ENCODE measurements around the gene SLC29A1.
"Not testable (repeated sequence)": the region's sequence is repeated elsewhere in the genome, so short reads cannot be mapped to it uniquely, and the experiment has no call there.

Gene SLC29A1

DNA sequence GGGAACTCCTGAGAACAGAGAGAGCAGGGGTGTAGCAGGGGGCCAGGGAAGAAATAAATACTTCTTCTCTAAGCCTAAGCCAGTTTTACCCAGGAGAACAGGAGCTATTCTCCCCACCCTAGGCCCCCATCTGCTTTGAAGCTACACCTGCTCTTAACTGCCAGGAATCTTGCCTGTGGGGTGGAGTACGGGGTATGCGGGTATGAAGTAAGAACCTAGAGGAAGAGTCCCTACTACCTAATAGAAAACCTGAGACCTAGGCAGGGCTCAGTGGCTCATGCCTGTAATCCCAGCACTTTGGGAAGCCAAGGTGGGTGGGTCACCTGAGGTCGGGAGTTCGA, 1.5 kb downstream of the SLC29A1 start:
- H3K9me3 ChIP-seq (ENCODE audit: control insufficient read depth in 1 of 2, low read length in 2 of 2) = no peaks in the 10 kb centered on the region
- H3K36me3 ChIP-seq (ENCODE audit: control insufficient read depth in 1 of 2, insufficient read depth in 2 of 2, low read length in 2 of 2) = peaks cover 2 to 7% of the 10 kb centered on the region in 2 donors
- H3K27me3 ChIP-seq (ENCODE audit: low read depth, low read length) = no peaks in the 10 kb centered on the region
- peaks cover 27 to 89% of the 10 kb centered on the region in 2 donors for H3K4me1 ChIP-seq (ENCODE audit: control insufficient read depth in 1 of 2, insufficient read depth in 2 of 2, low read length in 2 of 2)
- no peak overlapping the region for H3K27ac ChIP-seq (ENCODE audit: low read length)
- H3K4me3 ChIP-seq (ENCODE audit: low read depth in 1 of 2, low read length in 2 of 2) = peak overlapping the region; percentile 62 to 76

DNA sequence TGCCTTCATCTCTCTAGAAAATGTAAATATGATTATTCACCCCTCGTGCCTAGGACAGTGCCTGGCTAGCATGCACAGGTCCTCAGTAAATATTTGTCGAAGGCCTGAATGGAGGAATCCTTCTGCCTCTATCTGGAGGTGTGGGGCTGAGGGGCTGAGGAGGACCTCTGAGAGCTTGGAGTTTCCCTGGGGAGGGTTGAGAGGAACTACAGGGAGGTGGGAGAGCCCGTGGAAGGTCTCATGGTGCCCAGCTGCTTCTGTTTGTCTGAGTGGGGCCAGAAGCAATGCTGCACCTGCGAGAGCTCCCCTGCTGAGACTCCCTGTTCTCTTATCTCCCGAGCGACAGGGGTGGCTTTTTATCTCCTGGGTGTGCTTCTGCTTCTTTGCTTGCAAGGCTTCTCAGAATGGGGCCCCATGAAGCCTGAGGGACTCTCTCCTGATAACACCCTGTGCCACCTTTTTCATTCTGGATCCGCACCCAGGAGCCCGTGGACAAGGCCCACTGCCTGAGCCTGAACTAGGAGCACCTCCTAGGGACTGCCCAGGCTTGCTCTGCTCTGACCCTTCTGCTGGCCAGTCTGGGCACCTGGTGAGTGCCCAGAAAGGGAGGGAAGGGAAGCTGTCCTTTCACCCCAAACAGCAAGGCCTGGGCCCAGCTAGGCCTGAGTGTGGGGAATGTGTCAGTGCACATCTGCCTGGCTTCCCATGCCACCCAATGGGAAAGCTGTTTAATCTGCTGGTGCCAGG, 2.4 kb downstream of the SLC29A1 start:
- Histone ChIP-seq H3K36me3 (ENCODE audit: control insufficient read depth in 1 of 2, insufficient read depth in 2 of 2, low read length in 2 of 2) (peaks cover 3 to 15% of the 10 kb centered on the region in 2 donors), H3K4me1 (ENCODE audit: control insufficient read depth in 1 of 2, insufficient read depth in 2 of 2, low read length in 2 of 2) (peaks cover 26 to 91% of the 10 kb centered on the region in 2 donors), H3K27me3 (ENCODE audit: low read depth, low read length) (no peaks in the 10 kb centered on the region), H3K4me3 (ENCODE audit: low read depth in 1 of 2, low read length in 2 of 2) (peak overlapping the region in 1 of 2 donors; percentile 32), H3K9me3 (ENCODE audit: control insufficient read depth in 1 of 2, low read length in 2 of 2) (no peaks in the 10 kb centered on the region), H3K27ac (ENCODE audit: low read length) (no peak overlapping the region)

DNA sequence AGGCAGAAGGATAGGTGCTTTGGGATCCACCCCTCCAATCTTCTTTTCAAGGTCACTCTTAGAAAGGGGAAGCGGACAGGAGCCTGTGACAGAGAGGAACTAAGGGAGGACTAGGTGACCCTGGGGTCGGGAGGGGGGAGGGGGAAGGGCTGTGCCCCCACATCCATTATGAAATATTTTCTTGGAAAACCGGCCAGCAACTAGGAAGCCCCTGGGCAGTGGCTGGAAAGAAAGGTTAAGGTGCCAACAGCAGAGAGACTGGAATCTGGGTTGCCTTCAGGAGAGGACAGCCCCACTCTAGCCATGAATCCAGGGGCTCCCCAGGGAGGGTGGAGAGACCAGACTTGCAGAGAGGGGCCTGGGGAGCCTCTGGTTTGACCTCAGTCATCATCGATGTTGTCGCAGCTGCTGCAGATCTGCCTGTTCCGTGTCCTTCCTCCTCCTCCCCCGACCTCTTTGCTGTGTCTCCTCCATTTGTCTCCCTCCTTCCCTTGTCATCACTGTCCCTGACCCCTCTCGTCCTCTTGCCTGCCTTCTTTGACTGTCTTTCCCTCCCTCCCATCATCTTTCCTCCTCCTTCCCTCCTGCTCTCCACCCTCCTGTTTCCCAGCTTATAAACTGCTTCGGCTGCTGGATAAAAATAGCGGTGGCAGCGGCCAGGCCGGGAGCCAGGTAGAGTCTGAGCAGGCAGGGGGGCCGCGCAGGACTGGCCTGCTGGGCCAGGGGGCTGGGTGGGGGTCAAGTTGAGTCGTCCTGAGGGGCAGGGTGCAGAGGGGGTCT, 3.2 kb downstream of the SLC29A1 start:
- Histone ChIP-seq H3K4me3 (ENCODE audit: low read depth in 1 of 2, low read length in 2 of 2) (peak overlapping the region in 1 of 2 donors; percentile 32), H3K27me3 (ENCODE audit: low read depth, low read length) (no peaks in the 10 kb centered on the region), H3K9me3 (ENCODE audit: control insufficient read depth in 1 of 2, low read length in 2 of 2) (no peaks in the 10 kb centered on the region), H3K4me1 (ENCODE audit: control insufficient read depth in 1 of 2, insufficient read depth in 2 of 2, low read length in 2 of 2) (peaks cover 23 to 91% of the 10 kb centered on the region in 2 donors), H3K36me3 (ENCODE audit: control insufficient read depth in 1 of 2, insufficient read depth in 2 of 2, low read length in 2 of 2) (peaks cover 3 to 16% of the 10 kb centered on the region in 2 donors), H3K27ac (ENCODE audit: low read length) (peak overlapping the region; percentile 40)

DNA sequence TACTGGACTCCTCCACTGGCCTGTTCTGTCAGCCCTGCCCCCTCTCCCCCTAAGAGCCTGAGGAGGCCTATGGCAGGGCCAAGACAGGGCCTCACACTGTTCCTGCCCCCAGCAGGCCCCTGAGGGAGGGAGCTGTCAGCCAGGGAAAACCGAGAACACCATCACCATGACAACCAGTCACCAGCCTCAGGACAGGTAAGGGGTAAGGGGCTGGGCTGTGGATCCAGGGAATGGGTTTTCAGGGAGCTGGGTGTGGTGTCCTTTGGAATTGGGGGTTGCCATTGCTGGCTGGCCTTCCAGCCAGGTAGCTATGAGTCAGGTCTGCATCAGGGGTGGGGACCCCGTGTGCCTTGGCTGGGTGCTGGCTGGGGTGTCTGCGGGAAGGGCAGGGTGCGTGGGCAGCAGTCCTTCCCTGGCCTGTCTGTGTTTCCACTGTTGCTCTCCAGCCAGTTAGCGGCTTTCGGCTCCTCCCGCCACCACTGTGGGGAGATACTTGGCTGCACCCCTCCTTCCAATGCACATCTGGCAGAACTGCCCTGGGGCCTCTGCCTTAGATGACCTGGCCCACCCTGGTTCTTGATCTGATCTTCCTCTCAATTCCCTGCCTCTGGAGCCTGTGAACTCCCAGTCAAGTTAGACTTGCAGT, 3.9 kb downstream of the SLC29A1 start:
- H3K4me3 ChIP-seq (ENCODE audit: low read depth in 1 of 2, low read length in 2 of 2) = peak overlapping the region in 1 of 2 donors; percentile 32
- peaks cover 6 to 16% of the 10 kb centered on the region in 2 donors for H3K36me3 ChIP-seq (ENCODE audit: control insufficient read depth in 1 of 2, insufficient read depth in 2 of 2, low read length in 2 of 2)
- H3K27ac ChIP-seq (ENCODE audit: low read length) = peak overlapping the region; percentile 4
- H3K4me1 ChIP-seq (ENCODE audit: control insufficient read depth in 1 of 2, insufficient read depth in 2 of 2, low read length in 2 of 2) = peaks cover 19 to 91% of the 10 kb centered on the region in 2 donors
- H3K9me3 ChIP-seq (ENCODE audit: control insufficient read depth in 1 of 2, low read length in 2 of 2) = no peaks in the 10 kb centered on the region
- H3K27me3 ChIP-seq (ENCODE audit: low read depth, low read length) = no peaks in the 10 kb centered on the region

DNA sequence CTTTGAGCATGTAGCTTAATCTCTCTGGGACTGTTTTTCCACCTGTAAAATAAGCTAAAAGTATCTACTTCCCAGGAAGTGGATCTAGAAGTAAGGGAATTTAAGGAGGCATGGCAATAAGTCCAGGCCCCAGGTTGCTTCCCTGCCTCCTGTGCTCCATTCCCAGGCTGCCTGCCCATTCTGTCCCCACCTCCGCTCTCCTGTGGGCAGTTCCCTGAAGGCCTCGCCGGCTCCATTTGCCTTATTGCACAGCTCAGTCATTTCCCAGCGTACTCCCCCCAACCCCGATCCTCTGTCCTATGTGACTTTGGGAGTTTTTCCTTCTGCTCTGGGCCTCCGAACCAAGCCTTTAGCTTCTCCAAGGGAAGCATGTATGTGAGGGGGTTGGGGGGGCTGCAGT, 4.6 kb downstream of the SLC29A1 start:
- Histone ChIP-seq H3K27ac (ENCODE audit: low read length) (peak overlapping the region; percentile 4), H3K4me3 (ENCODE audit: low read depth in 1 of 2, low read length in 2 of 2) (peak overlapping the region in 1 of 2 donors; percentile 32), H3K4me1 (ENCODE audit: control insufficient read depth in 1 of 2, insufficient read depth in 2 of 2, low read length in 2 of 2) (peaks cover 12 to 90% of the 10 kb centered on the region in 2 donors), H3K36me3 (ENCODE audit: control insufficient read depth in 1 of 2, insufficient read depth in 2 of 2, low read length in 2 of 2) (peaks cover 7 to 21% of the 10 kb centered on the region in 2 donors), H3K9me3 (ENCODE audit: control insufficient read depth in 1 of 2, low read length in 2 of 2) (no peaks in the 10 kb centered on the region), H3K27me3 (ENCODE audit: low read depth, low read length) (no peaks in the 10 kb centered on the region)

DNA sequence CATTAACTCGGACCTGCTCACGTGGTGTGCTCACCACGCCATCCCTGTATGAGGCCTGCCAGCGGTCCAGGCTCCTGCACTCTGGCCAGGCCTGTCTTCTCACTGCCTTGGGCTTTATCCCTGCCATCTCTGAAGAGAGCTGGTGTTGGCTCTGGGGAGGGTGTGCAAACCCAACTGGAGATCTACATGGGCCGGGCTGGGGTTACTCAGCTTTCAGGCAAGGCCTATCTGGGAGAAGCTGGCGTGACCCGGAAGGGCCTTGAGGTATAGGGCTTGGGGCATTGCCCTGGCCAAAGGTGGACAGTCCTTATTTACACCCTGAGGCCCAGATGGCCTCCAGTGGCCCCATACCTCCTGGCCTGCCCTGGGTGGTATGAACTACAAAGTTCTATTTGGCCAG, 5.0 kb downstream of the SLC29A1 start:
- Histone ChIP-seq H3K4me1 (ENCODE audit: control insufficient read depth in 1 of 2, insufficient read depth in 2 of 2, low read length in 2 of 2) (peaks cover 14 to 94% of the 10 kb centered on the region in 2 donors), H3K4me3 (ENCODE audit: low read depth in 1 of 2, low read length in 2 of 2) (peak overlapping the region in 1 of 2 donors; percentile 32), H3K36me3 (ENCODE audit: control insufficient read depth in 1 of 2, insufficient read depth in 2 of 2, low read length in 2 of 2) (peaks cover 7 to 21% of the 10 kb centered on the region in 2 donors), H3K27ac (ENCODE audit: low read length) (peak overlapping the region; percentile 31), H3K9me3 (ENCODE audit: control insufficient read depth in 1 of 2, low read length in 2 of 2) (no peaks in the 10 kb centered on the region), H3K27me3 (ENCODE audit: low read depth, low read length) (no peaks in the 10 kb centered on the region)

DNA sequence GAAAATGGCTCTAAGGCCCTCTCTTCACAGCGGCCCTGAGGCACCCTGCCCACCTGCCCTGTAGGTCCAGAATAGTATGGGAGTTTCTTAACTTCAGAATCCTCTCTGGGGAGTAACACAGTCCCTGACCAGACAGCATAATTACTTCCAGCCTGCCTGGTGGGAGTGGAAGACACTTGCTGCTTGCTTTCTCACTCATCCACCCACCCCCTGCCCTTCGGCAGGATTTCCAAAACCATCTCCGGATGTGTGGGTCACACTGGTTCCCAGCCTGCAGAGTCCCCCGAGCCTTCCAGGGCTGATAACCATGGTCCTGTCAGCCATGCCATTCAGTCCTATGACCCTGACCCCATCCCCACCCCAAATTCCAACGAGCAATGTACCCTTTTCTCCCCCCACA, 5.4 kb downstream of the SLC29A1 start:
- Histone ChIP-seq H3K9me3 (ENCODE audit: control insufficient read depth in 1 of 2, low read length in 2 of 2) (no peaks in the 10 kb centered on the region), H3K27ac (ENCODE audit: low read length) (peak overlapping the region; percentile 31), H3K27me3 (ENCODE audit: low read depth, low read length) (no peaks in the 10 kb centered on the region), H3K4me3 (ENCODE audit: low read depth in 1 of 2, low read length in 2 of 2) (peak overlapping the region in 1 of 2 donors; percentile 32), H3K4me1 (ENCODE audit: control insufficient read depth in 1 of 2, insufficient read depth in 2 of 2, low read length in 2 of 2) (peaks cover 18 to 97% of the 10 kb centered on the region in 2 donors), H3K36me3 (ENCODE audit: control insufficient read depth in 1 of 2, insufficient read depth in 2 of 2, low read length in 2 of 2) (peaks cover 7 to 21% of the 10 kb centered on the region in 2 donors)

DNA sequence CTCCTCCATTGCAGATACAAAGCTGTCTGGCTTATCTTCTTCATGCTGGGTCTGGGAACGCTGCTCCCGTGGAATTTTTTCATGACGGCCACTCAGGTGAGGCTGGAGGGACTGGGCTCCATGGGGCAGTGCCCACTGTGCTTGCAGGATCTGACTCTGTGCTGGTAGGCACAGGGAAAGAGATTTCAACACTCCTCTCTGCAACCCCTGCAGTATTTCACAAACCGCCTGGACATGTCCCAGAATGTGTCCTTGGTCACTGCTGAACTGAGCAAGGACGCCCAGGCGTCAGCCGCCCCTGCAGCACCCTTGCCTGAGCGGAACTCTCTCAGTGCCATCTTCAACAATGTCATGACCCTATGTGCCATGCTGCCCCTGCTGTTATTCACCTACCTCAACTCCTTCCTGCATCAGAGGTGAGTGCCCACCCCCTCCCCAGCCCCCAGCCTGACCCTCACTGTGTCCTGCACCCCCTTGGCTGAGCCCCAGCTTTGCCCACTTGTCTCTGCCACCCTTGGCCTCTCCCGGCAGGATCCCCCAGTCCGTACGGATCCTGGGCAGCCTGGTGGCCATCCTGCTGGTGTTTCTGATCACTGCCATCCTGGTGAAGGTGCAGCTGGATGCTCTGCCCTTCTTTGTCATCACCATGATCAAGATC, 6.1 kb downstream of the SLC29A1 start:
- peaks cover 18 to 97% of the 10 kb centered on the region in 2 donors for H3K4me1 ChIP-seq (ENCODE audit: control insufficient read depth in 1 of 2, insufficient read depth in 2 of 2, low read length in 2 of 2)
- no peak overlapping the region for H3K27ac ChIP-seq (ENCODE audit: low read length)
- no peak overlapping the region for H3K4me3 ChIP-seq (ENCODE audit: low read depth in 1 of 2, low read length in 2 of 2)
- peaks cover 7 to 21% of the 10 kb centered on the region in 2 donors for H3K36me3 ChIP-seq (ENCODE audit: control insufficient read depth in 1 of 2, insufficient read depth in 2 of 2, low read length in 2 of 2)
- H3K9me3 ChIP-seq (ENCODE audit: control insufficient read depth in 1 of 2, low read length in 2 of 2) = no peaks in the 10 kb centered on the region
- H3K27me3 ChIP-seq (ENCODE audit: low read depth, low read length) = no peaks in the 10 kb centered on the region

DNA sequence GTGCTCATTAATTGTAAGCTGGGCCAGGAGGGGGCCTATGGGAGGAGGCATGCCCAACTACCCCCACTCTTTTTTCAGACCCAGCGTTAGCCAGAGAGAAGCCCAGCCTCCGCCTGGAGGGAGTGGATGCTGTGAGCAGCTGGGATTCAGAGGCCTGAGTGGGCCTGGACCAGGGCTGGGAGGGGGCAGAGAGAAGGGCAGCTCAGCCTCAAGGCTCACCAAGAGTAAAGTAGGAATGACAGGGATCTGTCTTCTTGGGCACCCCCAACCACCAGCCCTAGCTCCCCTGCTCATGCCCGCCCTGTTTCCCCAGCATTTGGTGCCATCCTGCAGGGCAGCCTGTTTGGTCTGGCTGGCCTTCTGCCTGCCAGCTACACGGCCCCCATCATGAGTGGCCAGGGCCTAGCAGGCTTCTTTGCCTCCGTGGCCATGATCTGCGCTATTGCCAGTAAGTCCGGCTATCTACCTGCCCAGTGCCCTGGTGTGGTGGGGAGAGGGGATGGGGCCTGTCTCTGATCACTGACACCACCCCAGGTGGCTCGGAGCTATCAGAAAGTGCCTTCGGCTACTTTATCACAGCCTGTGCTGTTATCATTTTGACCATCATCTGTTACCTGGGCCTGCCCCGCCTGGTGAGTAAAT, 6.8 kb downstream of the SLC29A1 start:
- Histone ChIP-seq H3K27me3 (ENCODE audit: low read depth, low read length) (no peaks in the 10 kb centered on the region), H3K36me3 (ENCODE audit: control insufficient read depth in 1 of 2, insufficient read depth in 2 of 2, low read length in 2 of 2) (peaks cover 7 to 21% of the 10 kb centered on the region in 2 donors), H3K27ac (ENCODE audit: low read length) (peak overlapping the region; percentile 49), H3K4me1 (ENCODE audit: control insufficient read depth in 1 of 2, insufficient read depth in 2 of 2, low read length in 2 of 2) (peaks cover 21 to 97% of the 10 kb centered on the region in 2 donors), H3K9me3 (ENCODE audit: control insufficient read depth in 1 of 2, low read length in 2 of 2) (no peaks in the 10 kb centered on the region), H3K4me3 (ENCODE audit: low read depth in 1 of 2, low read length in 2 of 2) (no peak overlapping the region)

DNA sequence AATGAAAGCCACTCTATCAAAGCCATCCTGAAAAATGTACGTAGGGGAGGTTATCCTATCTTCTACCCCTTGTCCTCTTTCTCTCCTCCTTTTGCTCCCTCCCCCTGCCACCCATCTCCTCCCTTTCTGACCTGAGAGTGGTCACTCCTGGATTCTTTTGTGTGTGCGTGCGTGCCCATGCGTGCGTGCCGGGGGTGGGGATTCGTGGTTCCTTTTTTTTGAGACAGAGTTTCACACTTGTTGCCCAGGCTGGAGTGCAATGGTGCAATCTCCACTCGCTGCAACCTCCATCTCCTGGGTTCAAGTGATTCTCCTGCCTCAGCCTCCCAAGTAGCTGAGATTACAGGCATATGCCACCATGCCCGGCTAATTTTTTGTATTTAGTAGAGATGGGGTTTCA, 8.0 kb downstream of the SLC29A1 start:
- H3K27me3 ChIP-seq (ENCODE audit: low read depth, low read length); H3K9me3 ChIP-seq (ENCODE audit: control insufficient read depth in 1 of 2, low read length in 2 of 2); H3K4me3 ChIP-seq (ENCODE audit: low read depth in 1 of 2, low read length in 2 of 2): not testable (repeated sequence)
- peaks cover 21 to 97% of the 10 kb centered on the region in 2 donors for H3K4me1 ChIP-seq (ENCODE audit: control insufficient read depth in 1 of 2, insufficient read depth in 2 of 2, low read length in 2 of 2)
- peak overlapping the region; percentile 49 for H3K27ac ChIP-seq (ENCODE audit: low read length)
- peaks cover 7 to 21% of the 10 kb centered on the region in 2 donors for H3K36me3 ChIP-seq (ENCODE audit: control insufficient read depth in 1 of 2, insufficient read depth in 2 of 2, low read length in 2 of 2)
